ENCODE data around the gene SEL1L.

Gene SEL1L

DNA sequence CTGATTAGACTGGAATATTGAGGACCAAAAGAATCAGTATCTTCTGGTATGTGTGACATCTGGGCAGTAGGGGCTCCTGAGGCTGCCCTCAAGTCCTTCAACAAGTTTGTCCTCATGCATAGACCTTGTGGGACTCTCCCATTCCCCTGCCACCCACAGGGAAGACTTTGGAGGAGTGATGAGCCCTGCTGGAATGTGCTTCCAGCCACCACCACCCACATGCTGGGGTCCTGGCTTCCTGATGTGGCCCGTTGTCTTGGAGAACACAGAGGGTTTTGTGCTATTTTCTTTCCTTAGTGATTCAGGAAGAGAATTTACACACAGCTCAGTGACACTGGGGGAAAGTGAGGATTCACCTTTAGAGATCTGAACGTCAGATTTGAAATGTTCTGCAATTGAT lies 29.2 kb upstream of the SEL1L start:
- no peak for DNase-seq (ENCODE audit: low read depth)
- H3K4me3 ChIP-seq (ENCODE audit: low read depth, low read length): no peak overlapping the region
- TF ChIP-seq, protein P1, sequence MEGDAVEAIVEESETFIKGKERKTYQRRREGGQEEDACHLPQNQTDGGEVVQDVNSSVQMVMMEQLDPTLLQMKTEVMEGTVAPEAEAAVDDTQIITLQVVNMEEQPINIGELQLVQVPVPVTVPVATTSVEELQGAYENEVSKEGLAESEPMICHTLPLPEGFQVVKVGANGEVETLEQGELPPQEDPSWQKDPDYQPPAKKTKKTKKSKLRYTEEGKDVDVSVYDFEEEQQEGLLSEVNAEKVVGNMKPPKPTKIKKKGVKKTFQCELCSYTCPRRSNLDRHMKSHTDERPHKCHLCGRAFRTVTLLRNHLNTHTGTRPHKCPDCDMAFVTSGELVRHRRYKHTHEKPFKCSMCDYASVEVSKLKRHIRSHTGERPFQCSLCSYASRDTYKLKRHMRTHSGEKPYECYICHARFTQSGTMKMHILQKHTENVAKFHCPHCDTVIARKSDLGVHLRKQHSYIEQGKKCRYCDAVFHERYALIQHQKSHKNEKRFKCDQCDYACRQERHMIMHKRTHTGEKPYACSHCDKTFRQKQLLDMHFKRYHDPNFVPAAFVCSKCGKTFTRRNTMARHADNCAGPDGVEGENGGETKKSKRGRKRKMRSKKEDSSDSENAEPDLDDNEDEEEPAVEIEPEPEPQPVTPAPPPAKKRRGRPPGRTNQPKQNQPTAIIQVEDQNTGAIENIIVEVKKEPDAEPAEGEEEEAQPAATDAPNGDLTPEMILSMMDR (IDR thresholded peaks at IDR 0.05; ENCODE audit: control insufficient read depth, extremely low read depth, insufficient read depth): no peak

DNA sequence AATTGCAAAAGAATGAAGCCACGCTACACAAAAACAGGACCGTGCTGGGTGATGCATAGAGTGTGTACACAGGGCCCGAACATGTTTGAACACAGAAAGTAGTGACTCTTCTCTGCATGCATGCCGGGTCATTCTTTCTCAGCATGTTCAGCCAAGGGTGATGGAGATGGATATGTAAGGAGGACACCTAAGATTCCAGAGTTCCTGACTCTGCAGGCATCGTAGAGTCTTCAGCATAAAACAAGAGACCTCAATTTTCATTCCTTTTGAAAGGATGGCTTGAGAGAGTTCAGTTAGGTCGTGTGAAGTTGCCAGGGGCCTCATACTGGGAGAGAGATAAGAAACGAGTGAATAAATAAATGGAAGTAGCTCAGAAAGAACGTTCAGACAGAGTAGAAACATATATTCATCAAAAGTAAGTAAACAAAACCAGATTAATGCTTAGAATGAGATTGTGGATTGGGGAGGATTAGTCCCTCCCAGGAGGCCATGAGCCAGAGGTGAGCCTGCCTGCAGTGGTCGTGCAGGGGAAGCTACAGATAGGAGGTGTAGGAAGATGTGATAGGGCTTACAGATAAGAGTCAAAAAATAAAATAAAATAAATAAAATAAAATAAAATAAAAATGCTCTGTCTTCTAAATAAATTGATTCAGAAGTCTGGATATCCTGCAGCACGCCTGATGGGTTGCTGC lies 27.6 kb upstream of the SEL1L start:
- H3K4me3 ChIP-seq (ENCODE audit: low read depth, low read length): no peak overlapping the region

DNA sequence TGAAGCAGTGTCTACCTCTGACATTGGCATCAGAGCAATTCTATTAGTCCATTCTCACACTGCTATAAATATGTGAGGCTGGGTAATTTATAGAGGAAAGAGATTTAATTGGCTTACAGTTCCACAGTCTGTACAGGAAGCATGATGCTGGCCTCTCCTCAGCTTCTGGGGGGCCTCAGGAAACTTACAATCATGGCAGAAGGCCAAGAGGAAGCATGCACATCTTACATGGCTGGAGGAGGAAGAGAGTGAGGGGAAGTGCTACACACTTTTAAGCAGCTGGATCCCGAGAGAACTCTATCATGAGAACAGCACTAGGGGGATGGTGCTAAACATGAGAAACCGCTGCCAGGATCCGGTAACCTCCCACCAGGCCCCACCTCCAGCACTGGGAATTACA lies 25.7 kb upstream of the SEL1L start:
- TF ChIP-seq, protein P1 (IDR thresholded peaks at IDR 0.05; ENCODE audit: control insufficient read depth, extremely low read depth, insufficient read depth): no peak
- no peak overlapping the region for H3K4me3 ChIP-seq (ENCODE audit: low read depth, low read length)
- no peak for DNase-seq (ENCODE audit: low read depth)

More for the DNA sequence above, 27.6 kb upstream of the SEL1L start:
- TF ChIP-seq, protein P1 (IDR thresholded peaks at IDR 0.05; ENCODE audit: control insufficient read depth, extremely low read depth, insufficient read depth): no peak
- DNase-seq (ENCODE audit: low read depth): no peak

DNA sequence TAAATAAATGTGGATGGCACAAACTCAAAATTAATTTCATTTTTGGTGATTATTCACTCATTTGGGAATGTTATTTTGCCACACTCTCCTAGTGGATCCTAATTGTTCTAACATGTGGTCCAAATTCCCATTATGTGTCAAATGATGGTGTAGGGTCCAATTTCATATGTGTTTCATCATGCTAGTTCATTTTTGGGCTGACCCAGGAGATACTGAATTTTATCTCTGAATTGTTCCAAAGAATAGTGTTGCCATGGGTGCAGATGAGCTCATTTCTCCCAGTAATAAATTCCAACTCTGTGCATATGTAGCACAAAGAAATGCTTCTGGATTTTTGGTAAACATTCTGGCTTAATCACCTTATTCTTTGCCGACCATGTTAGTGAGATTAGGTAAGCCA lies 23.5 kb upstream of the SEL1L start:
- DNase-seq (ENCODE audit: low read depth): no peak
- TF ChIP-seq, protein P1 (IDR thresholded peaks at IDR 0.05; ENCODE audit: control insufficient read depth, extremely low read depth, insufficient read depth): no peak
- H3K4me3 ChIP-seq (ENCODE audit: low read depth, low read length): no peak overlapping the region

DNA sequence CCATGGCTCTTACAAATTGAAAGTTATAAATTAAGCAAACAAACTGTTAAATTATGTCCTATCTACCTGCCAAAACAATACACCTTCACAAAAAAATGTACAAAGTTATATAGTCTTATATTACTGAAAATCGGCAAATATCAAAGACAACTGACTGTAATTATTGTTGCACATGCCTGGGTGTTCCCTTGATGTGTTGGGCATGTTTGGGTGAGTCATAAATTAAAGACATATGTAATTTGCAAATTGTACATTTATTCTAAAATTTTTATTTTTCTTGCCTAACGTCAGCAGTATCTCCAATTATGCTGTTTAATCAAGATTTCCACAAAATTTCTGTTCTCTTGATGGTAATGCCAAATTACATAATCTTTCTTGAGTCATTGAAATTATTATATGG lies 22.0 kb upstream of the SEL1L start:
- TF ChIP-seq, protein P1 (IDR thresholded peaks at IDR 0.05; ENCODE audit: control insufficient read depth, extremely low read depth, insufficient read depth): no peak
- DNase-seq (ENCODE audit: low read depth): no peak
- H3K4me3 ChIP-seq (ENCODE audit: low read depth, low read length): no peak overlapping the region

DNA sequence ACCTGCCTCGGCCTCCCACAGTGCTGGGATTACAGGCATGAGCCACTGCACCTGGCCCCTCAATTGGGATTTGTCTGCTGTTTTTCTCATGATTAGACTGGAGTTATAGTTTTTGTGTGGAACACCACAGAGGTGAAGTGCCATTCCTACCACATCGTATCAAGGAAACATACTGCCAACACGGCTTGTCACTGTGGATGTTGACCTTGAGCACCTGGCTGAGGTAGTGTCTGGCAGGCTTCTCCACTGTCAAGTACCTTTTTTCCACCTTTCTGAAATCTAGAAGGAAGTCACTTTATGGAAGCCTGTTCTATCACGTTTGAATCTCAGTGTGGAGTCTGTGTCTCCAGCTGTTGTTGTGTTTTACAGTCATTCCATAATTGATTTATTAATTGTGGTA lies 21.4 kb upstream of the SEL1L start:
- DNase-seq (ENCODE audit: low read depth): no peak
- TF ChIP-seq, protein P1 (IDR thresholded peaks at IDR 0.05; ENCODE audit: control insufficient read depth, extremely low read depth, insufficient read depth): no peak
- no peak overlapping the region for H3K4me3 ChIP-seq (ENCODE audit: low read depth, low read length)

DNA sequence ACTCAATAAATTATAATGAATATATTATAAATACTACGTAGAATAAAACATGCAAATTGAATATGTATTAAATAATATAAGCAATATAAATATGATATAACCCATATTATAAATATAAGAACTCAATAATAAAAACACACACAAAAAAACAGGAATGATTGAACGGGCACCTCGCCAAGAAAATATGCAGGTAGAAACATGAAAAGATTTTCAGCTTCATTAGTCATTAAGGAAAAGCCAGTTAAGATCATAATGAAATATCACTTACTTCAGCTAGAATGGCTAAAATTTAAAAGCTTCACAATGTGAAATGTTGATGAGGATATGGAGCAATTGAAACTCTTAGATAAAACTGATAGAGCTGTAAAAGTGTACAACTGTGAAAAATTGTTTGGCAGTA lies 17.8 kb upstream of the SEL1L start:
- DNase-seq (ENCODE audit: low read depth): no peak
- TF ChIP-seq, protein P1 (IDR thresholded peaks at IDR 0.05; ENCODE audit: control insufficient read depth, extremely low read depth, insufficient read depth): no peak
- no peak overlapping the region for H3K4me3 ChIP-seq (ENCODE audit: low read depth, low read length)

Measured in LNCaP clone FGC (cell line).